ENCODE results near the gene INTS3.

INTS3 gene

GRCh38 chr1:153818876-153819275, 91.0 kb downstream of the INTS3 start:
- H3K4me3 Mint-ChIP-seq = no peak overlapping the region
- H3K4me1 Mint-ChIP-seq = no peaks in the 10 kb centered on the region
- ATAC-seq (ENCODE audit: low read depth) (no peak), DNase-seq (ENCODE audit: low spot score in 2 of 2) (no peak)
- H3K27ac Mint-ChIP-seq = no peak overlapping the region
- peaks cover 24% of the 10 kb centered on the region for H3K36me3 Mint-ChIP-seq
- H3K9me3 Mint-ChIP-seq = no peaks in the 10 kb centered on the region
- no peaks in the 10 kb centered on the region for H3K27me3 Mint-ChIP-seq

Data from memory B cell (primary cell).